H9 (cell line): Measurements from ENCODE around the gene WDR7. TPM values are rescaled to one million over a fixed set of nuclear protein-coding genes. Genes with fewer than 3 reads are reported as not detected.

Experiments used
- DNase-seq: peaks from one replicate; pipeline ENCODE4 v3.0.0-alpha.2; 2017
- H2AFZ ChIP-seq: one replicate; pipeline ENCODE4 v1.6.1; 2013; ENCODE audit warnings: mild to moderate bottlenecking, low read length, control low read depth, moderate library complexity
- H2AK5ac ChIP-seq: 2 replicates; pipeline ENCODE4 v1.6.1; 2013; ENCODE audit warnings: low read length, control low read depth, mixed read lengths; ENCODE audit not compliant: insufficient read length
- H2BK120ac ChIP-seq: one replicate; pipeline ENCODE4 v1.6.1; 2013; ENCODE audit warnings: low read depth, mild to moderate bottlenecking, low read length, control low read depth, inconsistent platforms; ENCODE audit not compliant: poor library complexity, severe bottlenecking
- H2BK12ac ChIP-seq: 2 replicates; pipeline ENCODE4 v1.6.1; 2013; ENCODE audit warnings: low read length, control low read depth, mixed read lengths, low read depth; ENCODE audit not compliant: insufficient read length
- H2BK15ac ChIP-seq: 2 replicates; pipeline ENCODE4 v1.6.1; 2013; ENCODE audit warnings: low read depth, low read length, control low read depth
- H2BK20ac ChIP-seq: one replicate; pipeline ENCODE4 v1.6.1; 2013; ENCODE audit warnings: low read depth, mild to moderate bottlenecking, low read length, control low read depth, inconsistent platforms; ENCODE audit not compliant: poor library complexity, severe bottlenecking
- H2BK5ac ChIP-seq: 2 replicates; pipeline ENCODE4 v1.6.1; 2013; ENCODE audit warnings: low read length, control low read depth, mixed read lengths; ENCODE audit not compliant: insufficient read length
- H3K14ac ChIP-seq: 2 replicates; pipeline ENCODE4 v1.6.1; 2013; ENCODE audit warnings: low read length, control low read depth; ENCODE audit not compliant: insufficient read depth
- H3K18ac ChIP-seq: 2 replicates; pipeline ENCODE4 v1.6.1; 2013; ENCODE audit warnings: low read depth, mild to moderate bottlenecking, mixed read lengths, low read length, control low read depth; ENCODE audit not compliant: insufficient read length
- H3K23ac ChIP-seq: 2 replicates; pipeline ENCODE4 v1.6.1; 2013; ENCODE audit warnings: low read length, control low read depth, mixed read lengths, low read depth; ENCODE audit not compliant: insufficient read length
- H3K23me2 ChIP-seq: 2 replicates; pipeline ENCODE4 v1.6.1; 2013; ENCODE audit warnings: low read depth, mild to moderate bottlenecking, mixed read lengths, low read length, control low read depth; ENCODE audit not compliant: insufficient read length, poor library complexity, severe bottlenecking
- H3K27ac ChIP-seq: 2 replicates; pipeline ENCODE4 v1.5.1; 2013; ENCODE audit warnings: low read length, control low read depth, mixed read lengths, low read depth; ENCODE audit not compliant: insufficient read length
- H3K27me3 ChIP-seq: 2 replicates; pipeline ENCODE4 v1.6.1; 2013; ENCODE audit warnings: low read length, control low read depth, inconsistent platforms; ENCODE audit not compliant: insufficient read depth
- H3K4ac ChIP-seq: 2 replicates; pipeline ENCODE4 v1.6.1; 2013; ENCODE audit warnings: low read depth, mild to moderate bottlenecking, control low read depth, inconsistent platforms, low read length, moderate library complexity
- H3K4me1 ChIP-seq: 2 replicates; pipeline ENCODE4 v1.6.1; 2013; ENCODE audit warnings: low read length, control low read depth, inconsistent platforms; ENCODE audit not compliant: insufficient read depth
- H3K4me2 ChIP-seq: 2 replicates; pipeline ENCODE4 v1.6.1; 2013; ENCODE audit warnings: low read length, control low read depth, mixed read lengths; ENCODE audit not compliant: insufficient read length, insufficient read depth
- H3K56ac ChIP-seq: 2 replicates; pipeline ENCODE4 v1.6.1; 2013; ENCODE audit warnings: low read depth, mild to moderate bottlenecking, mixed read lengths, low read length, control low read depth; ENCODE audit not compliant: insufficient read length
- H3K79me1 ChIP-seq: 2 replicates; pipeline ENCODE4 v1.6.1; 2013; ENCODE audit warnings: low read depth, mild to moderate bottlenecking, moderate library complexity, low read length, control low read depth, inconsistent platforms; ENCODE audit not compliant: insufficient read depth, poor library complexity, severe bottlenecking
- H3K79me2 ChIP-seq: 2 replicates; pipeline ENCODE4 v1.6.1; 2013; ENCODE audit warnings: low read length, control low read depth, inconsistent platforms; ENCODE audit not compliant: insufficient read depth
- H3K9ac ChIP-seq: 2 replicates; pipeline ENCODE4 v1.6.1; 2013; ENCODE audit warnings: low read length, control low read depth, mixed read lengths; ENCODE audit not compliant: insufficient read length; ENCODE audit errors: extremely low read depth
- H3K9me3 ChIP-seq: one replicate; pipeline ENCODE4 v1.6.1; 2013; ENCODE audit warnings: low read depth, low read length, inconsistent platforms; ENCODE audit not compliant: control insufficient read depth
- H3T11ph ChIP-seq: one replicate; pipeline ENCODE4 v1.6.1; 2013; ENCODE audit warnings: mild to moderate bottlenecking, low read length, control low read depth, inconsistent platforms
- H4K20me1 ChIP-seq: one replicate; pipeline ENCODE4 v1.6.1; 2013; ENCODE audit not compliant: control insufficient read depth, insufficient read length, insufficient read depth
- H4K5ac ChIP-seq: 2 replicates; pipeline ENCODE4 v1.6.1; 2013; ENCODE audit warnings: low read depth, mild to moderate bottlenecking, mixed read lengths, low read length, control low read depth; ENCODE audit not compliant: insufficient read length
- H4K8ac ChIP-seq: replicated peaks from 2 replicates; pipeline ENCODE4 v1.6.1; 2013; ENCODE audit warnings: low read length, control low read depth, mixed read lengths, low read depth; ENCODE audit not compliant: insufficient read length
- H4K91ac ChIP-seq: 2 replicates; pipeline ENCODE4 v1.6.1; 2013; ENCODE audit warnings: low read depth, mild to moderate bottlenecking, moderate library complexity, mixed read lengths, low read length, control low read depth; ENCODE audit not compliant: insufficient read length
- H3K27ac Mint-ChIP-seq, 3 experiments: 2 replicates in 2 of 3; 3 replicates in 1 of 3; pipeline ENCODE4 v1.8.0; 2020 to 2021; ENCODE audit warnings: mixed read lengths in 3 of 3, mild to moderate bottlenecking in 1 of 3, moderate library complexity in 1 of 3
- H3K27me3 Mint-ChIP-seq: 2 replicates; pipeline ENCODE4 v1.8.0; 2021; ENCODE audit warnings: low read depth, mild to moderate bottlenecking, moderate library complexity, mixed read lengths
- H3K36me3 Mint-ChIP-seq, 3 experiments: 2 replicates in 2 of 3; 3 replicates in 1 of 3; pipeline ENCODE4 v1.8.0; 2020 to 2021; ENCODE audit warnings: low read depth in 3 of 3, mixed read lengths in 3 of 3; ENCODE audit not compliant: insufficient read depth in 1 of 3
- H3K4me1 Mint-ChIP-seq, 2 experiments: 2 replicates each; pipeline ENCODE4 v1.8.0; 2020; ENCODE audit warnings: mixed read lengths in 2 of 2
- H3K4me3 Mint-ChIP-seq, 2 experiments: 2 replicates in 1 of 2; 3 replicates in 1 of 2; pipeline ENCODE4 v1.8.0; 2020 to 2021; ENCODE audit warnings: mild to moderate bottlenecking in 2 of 2, mixed read lengths in 2 of 2, moderate library complexity in 1 of 2
- H3K9me3 Mint-ChIP-seq, 2 experiments: 2 replicates in 1 of 2; 3 replicates in 1 of 2; pipeline ENCODE4 v1.8.0; 2020; ENCODE audit warnings: mild to moderate bottlenecking in 2 of 2, mixed read lengths in 2 of 2, moderate library complexity in 1 of 2
- CTCF ChIP-seq: fragments of 200-600 bp; sonication (generic); conservative IDR thresholded peaks from 3 replicates; pipeline ENCODE4 v1.8.0; 2021; ENCODE audit warnings: antibody characterized with exemption, mild to moderate bottlenecking
- WGBS: extraction: QIAGEN DNeasy Blood & Tissue Kit; methylation state at CpG from one replicate; pipeline ENCODE4 v1.1.7; 2013; ENCODE audit warnings: missing lambda C conversion rate, low lambda C conversion rate, mixed read lengths; ENCODE audit not compliant: insufficient read length; ENCODE audit errors: extremely low coverage; 5-methylcytosine and 5-hydroxymethylcytosine counted together
- total RNA-seq: library from RNA; stranded (reverse); gene quantifications from 2 replicates; pipeline ENCODE4 v1.2.1, GENCODE V29; 2021

The WDR7 gene
- total RNA-seq, 1 experiment from 2014 or later, result 14.8 TPM

- H2BK20ac ChIP-seq, result no peak overlapping the region
- no peak overlapping the region for H3K4me2 ChIP-seq
- no peak overlapping the region for H3T11ph ChIP-seq
- H3K79me1 ChIP-seq, result no peaks in the 10 kb centered on the region
- H4K8ac ChIP-seq, result no peak overlapping the region
- 0 out of 7 replicates have a peak, but pooled peaks cover 0 to 2% (median 0%) of the 10 kb centered on the region in 3 experiments for H3K36me3 Mint-ChIP-seq
- DNase-seq, result no peak
- no peak overlapping the region for H2AFZ ChIP-seq
- H3K56ac ChIP-seq, result no peak overlapping the region
- no peak overlapping the region for H2BK120ac ChIP-seq
- H3K27ac ChIP-seq, result no peak overlapping the region
- no peak overlapping the region for H3K4ac ChIP-seq
- no peak overlapping the region for H3K9ac ChIP-seq
- H3K79me2 ChIP-seq, result no peaks in the 10 kb centered on the region
- no peaks in the 10 kb centered on the region for H3K27me3 Mint-ChIP-seq
- no peak overlapping the region for H2BK12ac ChIP-seq
- no peaks in the 10 kb centered on the region; the same call in 1 of the 2 replicates for H3K4me1 ChIP-seq
- H3K9me3 ChIP-seq, result no peaks in the 10 kb centered on the region
- no peak for TF ChIP-seq CTCF
- no peak overlapping the region for H2AK5ac ChIP-seq
- H2BK15ac ChIP-seq, result no peak overlapping the region
- no peak overlapping the region for H3K4me3 Mint-ChIP-seq
- H3K9me3 Mint-ChIP-seq, result peaks cover 0 to 2% of the 10 kb centered on the region in 2 experiments; a peak in 1 of 5 replicates
- no peak overlapping the region for H3K14ac ChIP-seq
- no peaks in the 10 kb centered on the region for H3K27me3 ChIP-seq
- no peak overlapping the region for H3K23ac ChIP-seq
- H3K4me1 Mint-ChIP-seq, result peaks cover 9 to 17% of the 10 kb centered on the region in 2 experiments
- no peak overlapping the region for H3K18ac ChIP-seq
- H4K91ac ChIP-seq, result no peak overlapping the region
- H3K23me2 ChIP-seq, result no peaks in the 10 kb centered on the region
- no peaks in the 10 kb centered on the region for H4K20me1 ChIP-seq
- H3K27ac Mint-ChIP-seq, result no peak overlapping the region
- no peak overlapping the region for H2BK5ac ChIP-seq
- no CpG with 5 or more reads among the region's 2 CpGs for WGBS
- no peak overlapping the region for H4K5ac ChIP-seq
Observed at GRCh38 chr18:56726906-56727305, 75.7 kb downstream of the WDR7 start.
